Testis (tissue), 3 donors: Measurements from ENCODE around the gene CNTFR. TPM values are rescaled to one million over a fixed set of nuclear protein-coding genes. Genes with fewer than 3 reads are reported as not detected.

ENCODE experiments used
- DNase-seq: peaks from one replicate; pipeline ENCODE4 v3.0.0-alpha.2; 2019
- H3K27ac ChIP-seq, 2 donors: fragments of 200-600 bp; sonication (generic); one replicate each; pipeline ENCODE4 v1.5.1; 2019
- H3K27me3 ChIP-seq: fragments of 200-600 bp; sonication (generic); one replicate; pipeline ENCODE4 v1.5.1; 2019
- H3K36me3 ChIP-seq: fragments of 200-600 bp; sonication (generic); one replicate; pipeline ENCODE4 v1.5.1; 2017; ENCODE audit warnings: low read depth; ENCODE audit errors: missing control alignments
- H3K4me1 ChIP-seq: fragments of 200-600 bp; sonication (generic); one replicate; pipeline ENCODE4 v1.5.1; 2019
- H3K4me3 ChIP-seq, 2 donors: fragments of 200-600 bp; sonication (generic); one replicate each; pipeline ENCODE4 v1.5.1; 2017 to 2019
- H3K9me3 ChIP-seq: fragments of 200-600 bp; sonication (generic); one replicate; pipeline ENCODE4 v1.5.1; 2017
- POLR2A ChIP-seq: fragments of 450-650 bp; IDR thresholded peaks from one replicate; pipeline ENCODE4 v1.6.1; 2017; ENCODE audit warnings: antibody characterized with exemption, mild to moderate bottlenecking, moderate library complexity
- WGBS, 2 donors: methylation state at CpG; one replicate each; pipeline ENCODE4 v1.1.5; 2018; 5-methylcytosine and 5-hydroxymethylcytosine counted together
- intact Hi-C: fragments of 100-400 bp; cut with DNase I; formaldehyde crosslinking; loops from one replicate; pipeline ENCODE4 v1.15.1; 2023; ENCODE audit warnings: low total_unique reads
- polyA plus RNA-seq: library from polyadenylated mRNA; stranded (reverse); fragments of 350-450 nt; fragmentation: Illumina TruSeq; extraction: RNeasy Lipid Tissue Mini Kit (QIAGEN cat#74804); gene quantifications from one replicate; pipeline ENCODE4 v1.2.3, GENCODE V29; 2014; ENCODE audit warnings: low read depth, low replicate concordance; ENCODE audit not compliant: insufficient read depth
- total RNA-seq, 2 donors: library from RNA; depleted of rRNA; stranded (reverse); fragments of >200 nt; gene quantifications; one replicate each; pipeline ENCODE4 v1.2.3, GENCODE V29; 2016
- TF ChIP-seq, protein P1 (sequence below), 3 experiments: fragments of 450-650 bp in 2 of 3; fragments of 200-600 bp in 1 of 3; sonication (generic) in 1 of 3; IDR thresholded peaks; one replicate each; pipeline ENCODE4 v1.5.1; 2016 to 2019; ENCODE audit warnings: antibody characterized with exemption in 3 of 3, mild to moderate bottlenecking in 2 of 3, moderate library complexity in 1 of 3

The CNTFR gene
- total and polyA plus RNA-seq, 3 donors from 2014 or later: 11.8 to 16.0 (median 16.0) TPM

DNA sequence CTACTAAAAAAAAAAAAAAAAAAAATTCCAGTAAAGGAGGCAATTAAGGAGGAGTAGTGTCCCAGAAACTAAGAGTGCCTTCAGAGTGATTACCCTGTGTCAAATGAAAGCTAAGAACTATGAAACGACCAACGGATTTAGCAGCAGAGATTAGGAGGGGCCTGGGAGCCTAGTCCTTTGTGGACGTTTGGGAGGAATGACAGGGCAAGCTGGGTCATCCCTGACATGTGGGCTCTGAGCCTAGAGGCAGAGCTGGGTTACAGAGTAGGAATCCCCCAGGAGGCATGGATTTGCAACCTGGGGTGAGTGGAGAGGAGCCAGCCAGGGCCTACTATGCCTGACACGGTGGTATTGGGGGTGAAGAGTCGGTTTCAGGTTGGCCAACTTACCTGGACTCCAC, 43.6 kb upstream of the CNTFR start:
- intact Hi-C loops: no loop called here
- Histone ChIP-seq H3K4me1 (peaks cover 15% of the 10 kb centered on the region), H3K9me3 (no peaks in the 10 kb centered on the region), H3K4me3 (no peak overlapping the region), H3K27me3 (no peaks in the 10 kb centered on the region), H3K27ac (no peak overlapping the region), H3K36me3 (no peaks in the 10 kb centered on the region)
- 54 to 62% methylated on average over 5 of the region's 5 CpGs for WGBS, 2 donors
- TF ChIP-seq, protein P1, sequence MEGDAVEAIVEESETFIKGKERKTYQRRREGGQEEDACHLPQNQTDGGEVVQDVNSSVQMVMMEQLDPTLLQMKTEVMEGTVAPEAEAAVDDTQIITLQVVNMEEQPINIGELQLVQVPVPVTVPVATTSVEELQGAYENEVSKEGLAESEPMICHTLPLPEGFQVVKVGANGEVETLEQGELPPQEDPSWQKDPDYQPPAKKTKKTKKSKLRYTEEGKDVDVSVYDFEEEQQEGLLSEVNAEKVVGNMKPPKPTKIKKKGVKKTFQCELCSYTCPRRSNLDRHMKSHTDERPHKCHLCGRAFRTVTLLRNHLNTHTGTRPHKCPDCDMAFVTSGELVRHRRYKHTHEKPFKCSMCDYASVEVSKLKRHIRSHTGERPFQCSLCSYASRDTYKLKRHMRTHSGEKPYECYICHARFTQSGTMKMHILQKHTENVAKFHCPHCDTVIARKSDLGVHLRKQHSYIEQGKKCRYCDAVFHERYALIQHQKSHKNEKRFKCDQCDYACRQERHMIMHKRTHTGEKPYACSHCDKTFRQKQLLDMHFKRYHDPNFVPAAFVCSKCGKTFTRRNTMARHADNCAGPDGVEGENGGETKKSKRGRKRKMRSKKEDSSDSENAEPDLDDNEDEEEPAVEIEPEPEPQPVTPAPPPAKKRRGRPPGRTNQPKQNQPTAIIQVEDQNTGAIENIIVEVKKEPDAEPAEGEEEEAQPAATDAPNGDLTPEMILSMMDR (IDR thresholded peaks at IDR 0.05): no peak
- TF ChIP-seq POLR2A: no peak
- no peak for DNase-seq

DNA sequence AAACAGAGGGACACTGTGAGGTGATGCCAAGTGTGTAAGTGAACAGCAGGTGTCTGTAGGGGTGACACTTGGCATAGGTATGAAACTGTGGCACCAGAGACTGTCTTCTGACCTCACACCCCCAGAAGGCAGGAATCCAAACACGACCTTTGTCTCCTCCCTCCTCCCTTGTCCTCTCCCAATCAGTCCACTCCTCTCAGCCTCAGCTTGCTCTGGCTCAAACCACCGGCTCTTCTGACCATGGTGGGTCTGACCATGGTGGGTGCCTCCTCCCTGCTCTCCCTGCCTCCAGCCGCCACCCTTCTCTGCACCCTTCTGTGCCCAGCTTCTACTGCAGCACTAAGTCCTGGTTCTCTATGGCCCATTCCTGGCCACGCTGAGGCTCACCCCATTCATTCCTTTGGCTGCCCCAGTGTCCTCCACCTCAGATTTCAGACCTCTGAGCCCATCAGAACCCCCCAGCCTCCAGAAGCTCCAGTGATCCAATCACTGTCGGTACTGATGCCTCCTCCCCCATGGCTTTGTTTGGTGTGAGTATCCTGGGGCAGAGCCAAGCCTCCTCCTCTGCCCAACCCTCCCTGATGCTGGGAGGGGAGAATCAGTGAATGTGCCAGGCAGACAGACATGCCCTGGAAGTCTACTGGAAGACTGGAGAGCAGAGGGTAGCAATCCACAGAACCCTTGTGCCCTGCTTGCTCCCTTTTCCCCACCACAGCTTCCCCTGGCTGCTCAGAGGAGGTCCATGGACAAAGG, 41.1 kb upstream of the CNTFR start:
- no peaks in the 10 kb centered on the region for H3K9me3 ChIP-seq
- H3K27me3 ChIP-seq: no peaks in the 10 kb centered on the region
- WGBS, 2 donors: 46 to 48% methylated on average over 5 of the region's 5 CpGs
- H3K27ac ChIP-seq: no peak overlapping the region
- intact Hi-C loops: no loop called here
- TF ChIP-seq, protein P1 (IDR thresholded peaks at IDR 0.05): no peak
- no peak for TF ChIP-seq POLR2A
- peaks cover 8% of the 10 kb centered on the region for H3K4me1 ChIP-seq
- DNase-seq: peak; percentile 46
- no peaks in the 10 kb centered on the region for H3K36me3 ChIP-seq
- H3K4me3 ChIP-seq: no peak overlapping the region

DNA sequence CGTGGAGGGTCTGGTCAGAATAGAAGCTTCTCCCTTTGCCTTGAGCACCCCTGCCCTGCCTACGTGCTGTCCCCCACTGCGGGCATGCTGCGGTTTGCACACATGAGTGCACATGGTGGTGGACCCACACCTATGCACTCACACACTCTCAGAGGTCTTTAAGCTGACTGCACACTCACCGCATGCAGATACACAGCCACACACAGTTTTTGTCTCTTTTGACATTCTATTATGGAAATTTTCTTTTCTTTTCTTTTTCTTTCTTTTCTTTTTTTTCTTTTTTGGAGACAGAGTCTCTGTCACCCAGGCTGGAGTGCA, 39.9 kb upstream of the CNTFR start:
- Histone ChIP-seq H3K27me3 (no peaks in the 10 kb centered on the region), H3K4me1 (peaks cover 12% of the 10 kb centered on the region), H3K4me3 (no peak overlapping the region), H3K36me3 (no peaks in the 10 kb centered on the region), H3K27ac (no peak overlapping the region), H3K9me3 (no peaks in the 10 kb centered on the region)
- 13 to 27% methylated on average over 5 of the region's 5 CpGs for WGBS, 2 donors
- TF ChIP-seq, protein P1 (IDR thresholded peaks at IDR 0.05): no peak
- no peak for TF ChIP-seq POLR2A
- DNase-seq: no peak
- intact Hi-C loops: no loop called here

DNA sequence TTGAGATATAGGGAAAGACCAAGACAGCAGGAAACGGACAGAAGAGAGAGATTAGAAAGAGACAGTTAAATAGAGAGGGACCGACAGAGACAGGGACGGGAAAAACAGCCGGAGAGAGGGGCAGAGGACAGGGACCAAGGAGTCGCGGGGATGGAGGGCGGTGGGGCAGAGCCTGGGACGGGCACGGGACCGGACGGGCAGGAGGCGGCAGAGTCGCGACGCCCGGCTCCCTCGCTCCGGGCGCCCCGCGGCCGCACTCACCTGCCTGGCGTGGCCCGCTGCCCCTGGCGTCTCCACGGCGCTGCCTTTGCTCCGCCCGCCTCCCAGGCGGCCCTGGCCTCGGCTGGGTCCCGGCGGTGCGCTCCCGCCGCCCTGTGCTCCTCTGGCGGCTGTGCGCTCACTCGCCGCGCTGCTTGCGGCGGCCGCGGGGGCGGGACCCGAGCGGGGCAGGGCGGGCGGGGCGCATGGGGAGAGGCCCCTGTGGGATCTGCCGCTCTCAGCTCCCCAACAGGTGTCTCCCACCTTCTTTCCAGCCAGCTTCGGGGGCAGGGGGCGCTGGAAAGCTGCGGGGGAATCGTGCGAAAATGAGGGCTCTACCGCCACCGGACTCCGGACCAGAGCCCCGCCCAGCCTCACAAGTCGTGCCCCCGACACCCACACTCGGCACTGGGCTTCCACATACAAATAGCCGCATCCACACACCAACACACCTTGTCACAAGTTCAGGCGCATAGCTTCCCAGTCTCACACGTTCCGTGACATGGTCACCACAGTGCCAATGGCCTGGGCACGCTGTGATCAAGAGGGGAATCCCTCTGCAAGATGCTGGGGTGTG, 39.3 kb upstream of the CNTFR start, which contains the start of gene ARID3C:
ARID3C (minus strand) TSS at position 411 of the 835 bp plus-strand sequence. CDS start 1,052 bp downstream, outside the sequence.
- H3K27ac ChIP-seq: no peak within 1 kb of the TSS
- H3K36me3 ChIP-seq: no peaks in the 10 kb centered on the region
- no peaks in the 10 kb centered on the region for H3K9me3 ChIP-seq
- peak within 1 kb of the TSS; percentile 31 to 40 for H3K4me3 ChIP-seq
- DNase-seq: peak; percentile 21
- TF ChIP-seq POLR2A: no peak
- TF ChIP-seq, protein P1 (IDR thresholded peaks at IDR 0.05): no peak
- H3K27me3 ChIP-seq: no peaks in the 10 kb centered on the region
- 0 to 2% methylated on average over 16 to 46 of the region's 69 CpGs for WGBS, 2 donors
- H3K4me1 ChIP-seq: peaks cover 13% of the 10 kb centered on the region
- intact Hi-C loops: no loop called here
